ENCODE data around the gene UBE2E3.

UBE2E3 gene

DNA sequence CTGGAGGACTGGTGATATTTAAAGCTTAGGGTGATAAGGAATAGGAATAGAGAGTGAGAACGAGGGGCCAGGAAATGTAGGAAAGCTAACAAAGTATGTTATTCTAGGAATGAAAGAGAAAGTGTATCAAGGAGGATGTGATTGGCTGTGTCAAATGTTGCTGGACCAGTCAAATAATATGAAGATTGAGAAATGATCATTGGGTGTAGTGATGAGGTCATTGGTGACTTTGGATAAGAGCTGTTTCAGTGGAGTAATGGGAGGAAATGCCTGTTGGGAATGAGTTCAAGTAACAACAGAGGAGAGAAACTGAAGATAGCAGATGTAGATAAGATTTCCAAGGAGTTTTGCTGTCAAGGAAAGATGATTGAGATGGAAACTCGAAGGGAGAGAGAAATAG, 74.4 kb downstream of the UBE2E3 start:
- Histone ChIP-seq H3K4me1 (ENCODE audit: low read length) (peaks cover 11% of the 10 kb centered on the region), H3K4me2 (ENCODE audit: low read length) (no peak overlapping the region), H2AFZ (ENCODE audit: low read depth, low read length) (no peak overlapping the region), H3K4me3 (ENCODE audit: low read length) (no peak overlapping the region), H4K20me1 (ENCODE audit: insufficient read depth, low read length) (no peaks in the 10 kb centered on the region), H3K27ac (ENCODE audit: low read length) (no peak overlapping the region), H3K9ac (ENCODE audit: low read length) (no peak overlapping the region), H3K36me3 (replicated peaks; ENCODE audit: low read depth, low read length) (no peaks in the 10 kb centered on the region), H3K79me2 (ENCODE audit: low read length) (no peaks in the 10 kb centered on the region; the same call in 1 of the 2 replicates), H3K27me3 (ENCODE audit: low read depth, low read length) (no peaks in the 10 kb centered on the region), H3K9me3 (ENCODE audit: insufficient read depth, low read length) (no peaks in the 10 kb centered on the region)
- TF ChIP-seq EZH2phosphoT487 (IDR thresholded peaks at IDR 0.05; ENCODE audit: low read depth): no peak
- TF ChIP-seq CTCF (IDR thresholded peaks at IDR 0.05; ENCODE audit: low read depth, low read length): no peak

DNA sequence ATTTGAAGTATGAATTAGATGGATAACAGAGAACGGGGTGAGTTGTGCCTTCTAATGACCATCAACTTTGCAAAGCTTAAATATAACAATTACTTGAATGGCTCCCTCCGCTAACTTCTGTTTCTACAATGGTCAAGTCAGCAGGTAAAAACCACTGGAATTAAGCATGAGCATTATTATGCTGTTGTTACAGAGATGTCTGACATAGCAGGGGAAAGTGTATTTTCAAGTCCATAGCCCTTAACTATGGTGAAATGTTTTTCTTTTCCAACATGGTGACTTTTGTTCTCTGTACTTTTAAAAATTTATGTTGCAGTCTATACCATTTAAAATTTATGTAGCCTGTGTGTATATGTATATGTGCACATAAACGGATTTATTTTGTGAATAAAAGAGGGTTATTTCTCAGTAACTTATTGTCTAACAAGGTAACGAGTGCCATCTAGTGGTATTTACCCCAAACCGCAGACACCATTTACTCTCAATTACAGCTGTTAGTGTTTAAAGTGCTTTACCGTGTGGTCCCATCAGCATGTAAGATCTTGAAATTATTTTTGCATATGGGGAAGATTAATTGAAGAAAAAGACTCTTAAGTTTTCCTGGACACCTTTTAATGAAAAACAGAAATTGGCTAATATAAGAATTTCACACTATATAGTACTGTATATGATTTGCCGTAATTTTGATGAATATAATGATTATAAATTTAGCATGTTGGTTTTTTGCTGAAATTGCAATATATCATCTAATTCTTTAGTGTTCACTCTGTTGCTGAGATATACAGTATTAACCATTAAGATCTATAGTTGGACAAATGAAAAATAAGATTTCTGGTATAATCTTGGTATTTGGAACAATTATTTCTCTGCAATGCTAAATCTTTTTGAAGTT, 78.2 kb downstream of the UBE2E3 start:
- H3K4me2 ChIP-seq (ENCODE audit: low read length): no peak overlapping the region

DNA sequence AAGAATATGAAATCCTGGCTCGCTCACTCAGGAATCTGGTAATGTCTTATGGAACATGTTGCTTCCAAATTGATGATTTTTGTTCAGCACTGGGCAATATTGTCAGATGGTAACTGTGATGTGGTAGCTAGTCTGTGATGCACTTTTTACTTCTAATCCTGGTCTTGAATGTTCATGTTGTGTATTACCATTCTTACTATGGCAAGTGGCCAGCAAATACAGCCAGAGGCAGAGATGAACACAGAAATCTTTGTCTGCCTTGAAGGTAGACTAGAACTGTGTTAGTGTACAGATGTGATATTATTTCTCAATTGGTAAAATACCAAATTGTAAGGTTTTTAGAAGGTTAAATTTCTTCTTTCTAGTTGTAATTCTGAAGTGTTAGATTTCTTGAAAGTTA, 83.3 kb downstream of the UBE2E3 start:
- H3K4me3 ChIP-seq (ENCODE audit: low read length): no peak overlapping the region
- H3K27ac ChIP-seq (ENCODE audit: low read length): no peak overlapping the region
- no peaks in the 10 kb centered on the region for H3K36me3 ChIP-seq (replicated peaks; ENCODE audit: low read depth, low read length)
- no peak overlapping the region for H3K4me2 ChIP-seq (ENCODE audit: low read length)
- H3K79me2 ChIP-seq (ENCODE audit: low read length): no peaks in the 10 kb centered on the region
- H3K27me3 ChIP-seq (ENCODE audit: low read depth, low read length): no peaks in the 10 kb centered on the region
- H4K20me1 ChIP-seq (ENCODE audit: insufficient read depth, low read length): no peaks in the 10 kb centered on the region
- 0 out of 2 replicates have a peak, but pooled peaks cover 2% of the 10 kb centered on the region for H3K4me1 ChIP-seq (ENCODE audit: low read length)
- no peak overlapping the region for H3K9ac ChIP-seq (ENCODE audit: low read length)
- TF ChIP-seq EZH2phosphoT487 (IDR thresholded peaks at IDR 0.05; ENCODE audit: low read depth) (no peak), CTCF (IDR thresholded peaks at IDR 0.05; ENCODE audit: low read depth, low read length) (no peak)
- no peaks in the 10 kb centered on the region for H3K9me3 ChIP-seq (ENCODE audit: insufficient read depth, low read length)
- no peak overlapping the region for H2AFZ ChIP-seq (ENCODE audit: low read depth, low read length)

More for the DNA sequence above, 78.2 kb downstream of the UBE2E3 start:
- no peaks in the 10 kb centered on the region; the same call in 1 of the 2 replicates for H3K79me2 ChIP-seq (ENCODE audit: low read length)
- H3K27ac ChIP-seq (ENCODE audit: low read length): no peak overlapping the region
- TF ChIP-seq EZH2phosphoT487 (IDR thresholded peaks at IDR 0.05; ENCODE audit: low read depth) (no peak), CTCF (IDR thresholded peaks at IDR 0.05; ENCODE audit: low read depth, low read length) (peak; percentile 95)
- H3K27me3 ChIP-seq (ENCODE audit: low read depth, low read length): no peaks in the 10 kb centered on the region
- H3K9ac ChIP-seq (ENCODE audit: low read length): no peak overlapping the region
- no peaks in the 10 kb centered on the region for H3K4me1 ChIP-seq (ENCODE audit: low read length)
- H2AFZ ChIP-seq (ENCODE audit: low read depth, low read length): no peak overlapping the region
- H3K4me3 ChIP-seq (ENCODE audit: low read length): no peak overlapping the region
- H3K36me3 ChIP-seq (replicated peaks; ENCODE audit: low read depth, low read length): no peaks in the 10 kb centered on the region
- no peaks in the 10 kb centered on the region for H4K20me1 ChIP-seq (ENCODE audit: insufficient read depth, low read length)
- H3K9me3 ChIP-seq (ENCODE audit: insufficient read depth, low read length): no peaks in the 10 kb centered on the region

- Histone ChIP-seq H3K27ac (ENCODE audit: low read length) (no peak overlapping the region), H3K79me2 (ENCODE audit: low read length) (no peaks in the 10 kb centered on the region), H3K4me2 (ENCODE audit: low read length) (no peak overlapping the region), H3K4me1 (ENCODE audit: low read length) (0 out of 2 replicates have a peak, but pooled peaks cover 2% of the 10 kb centered on the region), H3K9ac (ENCODE audit: low read length) (no peak overlapping the region), H4K20me1 (ENCODE audit: insufficient read depth, low read length) (no peaks in the 10 kb centered on the region), H3K27me3 (ENCODE audit: low read depth, low read length) (no peaks in the 10 kb centered on the region), H3K36me3 (replicated peaks; ENCODE audit: low read depth, low read length) (no peaks in the 10 kb centered on the region), H2AFZ (ENCODE audit: low read depth, low read length) (no peak overlapping the region), H3K9me3 (ENCODE audit: insufficient read depth, low read length) (no peaks in the 10 kb centered on the region), H3K4me3 (ENCODE audit: low read length) (no peak overlapping the region)
- TF ChIP-seq EZH2phosphoT487 (IDR thresholded peaks at IDR 0.05; ENCODE audit: low read depth) (no peak), CTCF (IDR thresholded peaks at IDR 0.05; ENCODE audit: low read depth, low read length) (no peak)
Observed at GRCh38 chr2:181065458-181065857, 85.1 kb downstream of the UBE2E3 start.
